ENCODE data around the gene ZNF135.

- TF ChIP-seq CTCF (IDR thresholded peaks at IDR 0.05; ENCODE audit: low read depth, low read length, missing input control): no peak
- no peak for TF ChIP-seq REST (IDR thresholded peaks at IDR 0.05)
- TF ChIP-seq RXRA (IDR thresholded peaks at IDR 0.05): no peak
- TF ChIP-seq ATF3 (IDR thresholded peaks at IDR 0.05): no peak
- no peak for TF ChIP-seq YY1 (IDR thresholded peaks at IDR 0.05)
- TF ChIP-seq SP1 (IDR thresholded peaks at IDR 0.05): no peak
- TF ChIP-seq GABPA (IDR thresholded peaks at IDR 0.05 in 1 of 2, conservative IDR thresholded peaks at IDR 0.05 in 1 of 2): no peak
- no peak for TF ChIP-seq ZBTB33 (IDR thresholded peaks at IDR 0.05)
- no peak for TF ChIP-seq MAX (IDR thresholded peaks at IDR 0.05)
- TF ChIP-seq RAD21 (IDR thresholded peaks at IDR 0.05): no peak
- no peak for TF ChIP-seq TAF1 (conservative IDR thresholded peaks at IDR 0.05)
- TF ChIP-seq JUND (IDR thresholded peaks at IDR 0.05): no peak
- no peak for TF ChIP-seq FOXA1 (IDR thresholded peaks at IDR 0.05)
- no peak for TF ChIP-seq EGR1 (IDR thresholded peaks at IDR 0.05; ENCODE audit: low read depth in 2 of 2)
These were observed 23.2 kb upstream of the ZNF135 start for GRCh38 chr19:58035863-58036262.

Measured in liver (tissue), 3 donors.